Lower leg skin (tissue), 3 donors: Measurements from ENCODE around the gene PCGF2.

ENCODE experiments used
- CTCF ChIP-seq, 3 donors: fragments of 450-650 bp; IDR thresholded peaks; one replicate each; pipeline ENCODE4 v1.5.1; 2016; ENCODE audit warnings: antibody characterized with exemption in 3 of 3, mild to moderate bottlenecking in 3 of 3, moderate library complexity in 2 of 3
- POLR2A ChIP-seq, 2 donors: fragments of 450-650 bp; IDR thresholded peaks; one replicate each; pipeline ENCODE4 v1.6.1; 2016 to 2017; ENCODE audit warnings: antibody characterized with exemption in 2 of 2, mild to moderate bottlenecking in 1 of 2, moderate library complexity in 1 of 2

GRCh38 chr17:38725066-38725465 lies 23.1 kb downstream of the PCGF2 start:
- TF ChIP-seq CTCF (IDR thresholded peaks at IDR 0.05) (no peak), POLR2A (IDR thresholded peaks at IDR 0.05) (no peak)
